K562 (cell line): Measurements from ENCODE around the gene GABARAP. TPM values are rescaled to one million over a fixed set of nuclear protein-coding genes. Genes with fewer than 3 reads are reported as not detected.

ENCODE experiments used
- CBX5 ChIP-seq: IDR thresholded peaks from 2 replicates; pipeline ENCODE4 v1.6.1; 2014; ENCODE audit warnings: low read depth, borderline replicate concordance
- CREB1 ChIP-seq, 2 experiments: sonication (generic) in 1 of 2; formaldehyde crosslinking in 1 of 2; IDR thresholded peaks; 2 replicates each; pipeline versions ENCODE4 v1.6.1 to v1.8.0; 2012 to 2022; ENCODE audit warnings: inconsistent platforms in 1 of 2, mild to moderate bottlenecking in 1 of 2, missing genetic modification reagents in 1 of 2, moderate library complexity in 1 of 2
- FOXJ2 ChIP-seq: fragments of 200-800 bp; sonication (Bioruptor generic); IDR thresholded peaks from 2 replicates; pipeline ENCODE4 v1.6.1; 2016; ENCODE audit warnings: missing genetic modification characterization, missing compliant biosample characterization
- HDAC1 ChIP-seq, 2 experiments: fragments of 450-650 bp; IDR thresholded peaks; 2 replicates each; pipeline ENCODE4 v1.6.1; 2016 to 2017; ENCODE audit warnings: inconsistent platforms in 1 of 2, mild to moderate bottlenecking in 1 of 2, moderate library complexity in 1 of 2
- HDGF ChIP-seq: fragments of 450-650 bp; IDR thresholded peaks from 2 replicates; pipeline ENCODE4 v1.6.1; 2016
- JUND ChIP-seq, 2 experiments: IDR thresholded peaks; 2 replicates in 1 of 2; 3 replicates in 1 of 2; pipeline ENCODE4 v1.6.1; 2011; ENCODE audit warnings: borderline replicate concordance in 2 of 2, low read depth in 2 of 2, low read length in 2 of 2, improper control_type of control experiment in 1 of 2, missing biosample characterization in 1 of 2, missing genetic modification characterization in 1 of 2, missing genetic modification reagents in 1 of 2
- MBD2 ChIP-seq: sonication (generic); IDR thresholded peaks from 2 replicates; pipeline ENCODE4 v1.6.1; 2016; ENCODE audit warnings: low read depth, borderline replicate concordance
- NEUROD1 ChIP-seq: fragments of 150-350 bp; IDR thresholded peaks from 2 replicates; pipeline ENCODE4 v1.6.1; 2014; ENCODE audit warnings: borderline replicate concordance, low read length, low read depth; ENCODE audit not compliant: partially characterized antibody
- NFRKB ChIP-seq: fragments of 450-650 bp; IDR thresholded peaks from 2 replicates; pipeline ENCODE4 v1.6.1; 2016; ENCODE audit warnings: low read depth
- PHF20 ChIP-seq: fragments of 450-650 bp; IDR thresholded peaks from 2 replicates; pipeline ENCODE4 v1.6.1; 2018; ENCODE audit not compliant: partially characterized antibody
- PHF8 ChIP-seq: fragments of 200-600 bp; sonication (generic); IDR thresholded peaks from 2 replicates; pipeline ENCODE4 v1.6.1; 2012; ENCODE audit warnings: mixed run types, mild to moderate bottlenecking, inconsistent platforms, low read length, moderate library complexity, borderline replicate concordance
- YY1 ChIP-seq, 3 experiments: IDR thresholded peaks; 2 replicates each; pipeline ENCODE4 v1.6.1; 2011; ENCODE audit warnings: low read length in 2 of 3, mild to moderate bottlenecking in 2 of 3, moderate library complexity in 2 of 3, borderline replicate concordance in 1 of 3, control low read depth in 1 of 3, low read depth in 1 of 3; ENCODE audit not compliant: insufficient read depth in 3 of 3, insufficient replicate concordance in 2 of 3, control insufficient read depth in 1 of 3, insufficient read length in 1 of 3; ENCODE audit errors: extremely low read depth in 1 of 3
- ZNF12 ChIP-seq: sonication (generic); formaldehyde crosslinking; IDR thresholded peaks from 2 replicates; pipeline ENCODE4 v1.4.0; 2020; ENCODE audit warnings: mild to moderate bottlenecking, missing genetic modification reagents
- ZNF75A ChIP-seq: fragments of 450-650 bp; formaldehyde crosslinking; IDR thresholded peaks from 2 replicates; pipeline ENCODE4 v1.4.0; 2020; ENCODE audit warnings: mild to moderate bottlenecking
- polyA plus RNA-seq, 8 experiments: library from polyadenylated mRNA; depleted of rRNA in 4 of 8; stranded (reverse) in 5 of 8; unstranded in 3 of 8; fragments of >200 nt; fragmentation: Nextera tagmentation in 2 of 8; fragmentation: Illumina TruSeq in 1 of 8; extraction: Ambion mirVana in 2 of 8; extraction: Trizol in 1 of 8; gene quantifications; 2 replicates each; pipeline versions ENCODE4 v1.2.1 to v1.2.3, GENCODE V29; 2011 to 2014; ENCODE audit warnings: inconsistent platforms in 1 of 8, missing spikeins in 1 of 8
- total RNA-seq, 7 experiments: library from RNA; depleted of rRNA in 6 of 7; stranded (reverse); fragments of >200 nt in 6 of 7; fragmentation: Illumina TruSeq in 2 of 7; extraction: Trizol in 2 of 7; gene quantifications; 2 replicates each; pipeline versions ENCODE4 v1.2.1 to v1.2.3, GENCODE V29; 2011 to 2021; ENCODE audit warnings: low replicate concordance in 1 of 7
- TF ChIP-seq, protein P1 (sequence below): fragments of 200-800 bp; sonication (Bioruptor generic); IDR thresholded peaks from 2 replicates; pipeline ENCODE4 v1.6.1; 2016; ENCODE audit warnings: missing genetic modification characterization, missing compliant biosample characterization
- TF ChIP-seq, protein P2 (sequence below): fragments of 250-450 bp; sonication (Bioruptor Pico); IDR thresholded peaks from 2 replicates; pipeline ENCODE4 v1.4.0; 2020; ENCODE audit warnings: mild to moderate bottlenecking, moderate library complexity

The GABARAP gene
- total and polyA plus RNA-seq, 9 of the 15 experiments (the other 6 are each of a cell fraction or from before 2014, with no cell fraction given): 47.5 to 373 (median 152) TPM

DNA sequence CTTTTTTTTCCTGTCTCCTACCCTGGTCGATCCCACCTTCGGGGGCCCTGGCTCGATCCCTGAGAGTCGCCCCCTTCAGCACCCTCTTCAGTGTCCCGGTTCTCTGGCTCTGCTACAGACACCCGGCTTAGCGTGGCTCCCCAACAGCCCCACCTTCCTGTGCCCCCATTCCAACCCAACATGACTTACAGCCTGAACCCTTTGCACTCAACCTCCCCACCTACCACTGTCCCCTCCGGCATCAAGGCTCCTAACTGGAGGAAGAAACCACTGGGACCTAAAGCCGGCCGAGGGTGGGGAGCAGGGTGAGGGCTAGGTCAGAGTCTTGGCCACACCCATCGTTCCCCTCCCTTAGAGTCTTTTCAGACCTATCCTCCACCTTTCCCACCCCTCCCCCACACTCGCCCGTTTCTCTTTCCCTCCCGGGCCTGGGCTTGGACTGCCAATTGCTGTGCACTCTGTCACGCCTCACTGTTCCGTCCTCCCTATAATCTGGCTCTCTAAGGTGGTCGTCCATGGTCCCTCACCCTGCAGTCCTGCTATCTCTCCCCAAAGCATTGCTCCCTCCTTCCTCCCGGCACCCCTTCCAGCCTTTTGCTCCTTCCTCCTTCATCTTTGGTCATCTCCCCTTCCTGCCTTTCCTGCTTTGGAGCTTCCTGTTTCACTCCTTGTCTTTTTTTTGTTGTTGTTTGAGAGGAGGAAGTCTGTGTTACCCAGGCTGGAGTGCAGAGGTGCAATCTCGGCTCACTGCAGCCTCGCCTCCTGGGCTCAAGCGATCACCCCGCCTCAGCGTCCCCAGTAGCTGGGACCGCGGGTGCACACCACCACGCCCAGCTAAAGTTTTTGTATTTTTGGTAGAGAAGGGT lies 20.9 kb upstream of the GABARAP start (continued):
- TF ChIP-seq NFRKB (0 out of 2 replicates have a peak, but pooled peaks have one; percentile 70), FOXJ2 (tag) (no peak), NEUROD1 (no peak), ZNF75A (CRISPR knock-in tag) (no peak), ZNF12 (CRISPR knock-in tag) (no peak), HDAC1 (IDR thresholded peaks at IDR 0.05) (peak in 1 of 2 experiments; percentile 81; a peak in 2 of 4 replicates), PHF20 (peak; percentile 50), PHF8 (peak; percentile 49; the same call in 1 of the 2 replicates), MBD2 (0 out of 2 replicates have a peak, but pooled peaks have one; percentile 36), YY1 (IDR thresholded peaks at IDR 0.05; ENCODE audit: borderline replicate concordance in 1 of 3, control insufficient read depth in 1 of 3, extremely low read depth in 1 of 3, insufficient read depth in 3 of 3, insufficient read length in 1 of 3, insufficient replicate concordance in 2 of 3, low read depth in 1 of 3, low read length in 2 of 3) (peak in 1 of 3 experiments; percentile 33), JUND (IDR thresholded peaks at IDR 0.05; ENCODE audit: borderline replicate concordance, low read depth, low read length) (no peak), JUND (tag; IDR thresholded peaks at IDR 0.05; ENCODE audit: borderline replicate concordance, low read depth, low read length) (no peak), CREB1 (IDR thresholded peaks at IDR 0.05) (no peak), CREB1 (CRISPR knock-in tag; IDR thresholded peaks at IDR 0.05) (no peak), HDGF (peak; percentile 89; the same call in 1 of the 2 replicates), CBX5 (no peak)
- TF ChIP-seq, protein P1, sequence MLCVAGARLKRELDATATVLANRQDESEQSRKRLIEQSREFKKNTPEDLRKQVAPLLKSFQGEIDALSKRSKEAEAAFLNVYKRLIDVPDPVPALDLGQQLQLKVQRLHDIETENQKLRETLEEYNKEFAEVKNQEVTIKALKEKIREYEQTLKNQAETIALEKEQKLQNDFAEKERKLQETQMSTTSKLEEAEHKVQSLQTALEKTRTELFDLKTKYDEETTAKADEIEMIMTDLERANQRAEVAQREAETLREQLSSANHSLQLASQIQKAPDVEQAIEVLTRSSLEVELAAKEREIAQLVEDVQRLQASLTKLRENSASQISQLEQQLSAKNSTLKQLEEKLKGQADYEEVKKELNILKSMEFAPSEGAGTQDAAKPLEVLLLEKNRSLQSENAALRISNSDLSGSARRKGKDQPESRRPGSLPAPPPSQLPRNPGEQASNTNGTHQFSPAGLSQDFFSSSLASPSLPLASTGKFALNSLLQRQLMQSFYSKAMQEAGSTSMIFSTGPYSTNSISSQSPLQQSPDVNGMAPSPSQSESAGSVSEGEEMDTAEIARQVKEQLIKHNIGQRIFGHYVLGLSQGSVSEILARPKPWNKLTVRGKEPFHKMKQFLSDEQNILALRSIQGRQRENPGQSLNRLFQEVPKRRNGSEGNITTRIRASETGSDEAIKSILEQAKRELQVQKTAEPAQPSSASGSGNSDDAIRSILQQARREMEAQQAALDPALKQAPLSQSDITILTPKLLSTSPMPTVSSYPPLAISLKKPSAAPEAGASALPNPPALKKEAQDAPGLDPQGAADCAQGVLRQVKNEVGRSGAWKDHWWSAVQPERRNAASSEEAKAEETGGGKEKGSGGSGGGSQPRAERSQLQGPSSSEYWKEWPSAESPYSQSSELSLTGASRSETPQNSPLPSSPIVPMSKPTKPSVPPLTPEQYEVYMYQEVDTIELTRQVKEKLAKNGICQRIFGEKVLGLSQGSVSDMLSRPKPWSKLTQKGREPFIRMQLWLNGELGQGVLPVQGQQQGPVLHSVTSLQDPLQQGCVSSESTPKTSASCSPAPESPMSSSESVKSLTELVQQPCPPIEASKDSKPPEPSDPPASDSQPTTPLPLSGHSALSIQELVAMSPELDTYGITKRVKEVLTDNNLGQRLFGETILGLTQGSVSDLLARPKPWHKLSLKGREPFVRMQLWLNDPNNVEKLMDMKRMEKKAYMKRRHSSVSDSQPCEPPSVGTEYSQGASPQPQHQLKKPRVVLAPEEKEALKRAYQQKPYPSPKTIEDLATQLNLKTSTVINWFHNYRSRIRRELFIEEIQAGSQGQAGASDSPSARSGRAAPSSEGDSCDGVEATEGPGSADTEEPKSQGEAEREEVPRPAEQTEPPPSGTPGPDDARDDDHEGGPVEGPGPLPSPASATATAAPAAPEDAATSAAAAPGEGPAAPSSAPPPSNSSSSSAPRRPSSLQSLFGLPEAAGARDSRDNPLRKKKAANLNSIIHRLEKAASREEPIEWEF (CRISPR knock-in tag): no peak
- TF ChIP-seq, protein P2, sequence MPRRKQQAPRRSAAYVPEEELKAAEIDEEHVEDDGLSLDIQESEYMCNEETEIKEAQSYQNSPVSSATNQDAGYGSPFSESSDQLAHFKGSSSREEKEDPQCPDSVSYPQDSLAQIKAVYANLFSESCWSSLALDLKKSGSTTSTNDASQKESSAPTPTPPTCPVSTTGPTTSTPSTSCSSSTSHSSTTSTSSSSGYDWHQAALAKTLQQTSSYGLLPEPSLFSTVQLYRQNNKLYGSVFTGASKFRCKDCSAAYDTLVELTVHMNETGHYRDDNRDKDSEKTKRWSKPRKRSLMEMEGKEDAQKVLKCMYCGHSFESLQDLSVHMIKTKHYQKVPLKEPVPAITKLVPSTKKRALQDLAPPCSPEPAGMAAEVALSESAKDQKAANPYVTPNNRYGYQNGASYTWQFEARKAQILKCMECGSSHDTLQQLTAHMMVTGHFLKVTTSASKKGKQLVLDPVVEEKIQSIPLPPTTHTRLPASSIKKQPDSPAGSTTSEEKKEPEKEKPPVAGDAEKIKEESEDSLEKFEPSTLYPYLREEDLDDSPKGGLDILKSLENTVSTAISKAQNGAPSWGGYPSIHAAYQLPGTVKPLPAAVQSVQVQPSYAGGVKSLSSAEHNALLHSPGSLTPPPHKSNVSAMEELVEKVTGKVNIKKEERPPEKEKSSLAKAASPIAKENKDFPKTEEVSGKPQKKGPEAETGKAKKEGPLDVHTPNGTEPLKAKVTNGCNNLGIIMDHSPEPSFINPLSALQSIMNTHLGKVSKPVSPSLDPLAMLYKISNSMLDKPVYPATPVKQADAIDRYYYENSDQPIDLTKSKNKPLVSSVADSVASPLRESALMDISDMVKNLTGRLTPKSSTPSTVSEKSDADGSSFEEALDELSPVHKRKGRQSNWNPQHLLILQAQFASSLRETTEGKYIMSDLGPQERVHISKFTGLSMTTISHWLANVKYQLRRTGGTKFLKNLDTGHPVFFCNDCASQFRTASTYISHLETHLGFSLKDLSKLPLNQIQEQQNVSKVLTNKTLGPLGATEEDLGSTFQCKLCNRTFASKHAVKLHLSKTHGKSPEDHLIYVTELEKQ (CRISPR knock-in tag): no peak
